ENCODE results near the gene ZMAT5.

GRCh38 chr22:29718949-29719898, 47.6 kb downstream of the ZMAT5 start:
- TF ChIP-seq CTCF (IDR thresholded peaks at IDR 0.05) (no peak), POLR2A (IDR thresholded peaks at IDR 0.05) (no peak), POLR2AphosphoS5 (IDR thresholded peaks at IDR 0.05) (no peak), EP300 (IDR thresholded peaks at IDR 0.05) (no peak)

Data from sigmoid colon (tissue), 4 donors.